Smooth muscle cell (in vitro differentiated cells): Measurements from ENCODE around the gene PPT1. TPM values are rescaled to one million over a fixed set of nuclear protein-coding genes. Genes with fewer than 3 reads are reported as not detected.

Experiments used
- DNase-seq: peaks from one replicate; lab custom pipeline; 2025; ENCODE audit not compliant: unreplicated experiment; lab: John Stamatoyannopoulos, UW
- H2AFZ ChIP-seq: fragments of 200-600 bp; sonication (generic); 2 replicates; pipeline ENCODE4 v1.6.0; 2016; ENCODE audit warnings: antibody characterized with exemption, low read depth, mild to moderate bottlenecking
- H3F3A ChIP-seq: fragments of 200-600 bp; sonication (generic); 2 replicates; pipeline ENCODE4 v1.6.0; 2017; ENCODE audit warnings: antibody characterized with exemption, low read depth
- H3K27ac ChIP-seq: fragments of 200-600 bp; sonication (generic); 2 replicates; pipeline ENCODE4 v1.5.1; 2016; ENCODE audit warnings: low read depth, mild to moderate bottlenecking
- H3K27me3 ChIP-seq: fragments of 200-600 bp; sonication (generic); 2 replicates; pipeline ENCODE4 v1.6.1; 2016; ENCODE audit warnings: low read depth, mild to moderate bottlenecking
- H3K36me3 ChIP-seq: fragments of 200-600 bp; sonication (generic); 2 replicates; pipeline ENCODE4 v1.5.1; 2016; ENCODE audit warnings: low read depth
- H3K4me1 ChIP-seq: fragments of 200-600 bp; sonication (generic); 2 replicates; pipeline ENCODE4 v1.5.1; 2016; ENCODE audit warnings: low read depth
- H3K4me2 ChIP-seq: fragments of 200-600 bp; sonication (generic); 2 replicates; pipeline ENCODE4 v1.6.0; 2016; ENCODE audit warnings: mild to moderate bottlenecking
- H3K4me3 ChIP-seq: fragments of 200-600 bp; sonication (generic); 2 replicates; pipeline ENCODE4 v1.5.1; 2016; ENCODE audit warnings: mild to moderate bottlenecking
- H3K79me2 ChIP-seq: fragments of 200-600 bp; sonication (generic); 2 replicates; pipeline ENCODE4 v1.6.0; 2016; ENCODE audit warnings: low read depth, mild to moderate bottlenecking
- H3K9ac ChIP-seq: fragments of 200-600 bp; sonication (generic); 2 replicates; pipeline ENCODE4 v1.6.0; 2016; ENCODE audit warnings: low read depth
- H3K9me3 ChIP-seq: fragments of 200-600 bp; sonication (generic); replicated peaks from 2 replicates; pipeline ENCODE4 v1.5.1; 2016; ENCODE audit warnings: low read depth
- H4K20me1 ChIP-seq: fragments of 200-600 bp; sonication (generic); 2 replicates; pipeline ENCODE4 v1.6.0; 2016; ENCODE audit warnings: low read depth
- CTCF ChIP-seq: fragments of 200-600 bp; sonication (generic); IDR thresholded peaks from 2 replicates; pipeline ENCODE4 v1.5.1; 2017; ENCODE audit warnings: borderline replicate concordance, mild to moderate bottlenecking, antibody characterized with exemption; ENCODE audit not compliant: insufficient read depth, poor library complexity, severe bottlenecking
- WGBS: methylation state at CpG from one replicate; pipeline ENCODE4 v1.1.7; 2016; ENCODE audit warnings: low lambda C conversion rate; 5-methylcytosine and 5-hydroxymethylcytosine counted together
- polyA plus RNA-seq: library from polyadenylated mRNA; unstranded; fragments of >200 nt; fragmentation: Nextera tagmentation; extraction: Ambion mirVana; gene quantifications from 2 replicates; pipeline ENCODE4 v1.2.1, GENCODE V29; 2016
- total RNA-seq: library from RNA; depleted of rRNA; stranded (reverse); fragments of >200 nt; gene quantifications from 2 replicates; pipeline ENCODE4 v1.2.3, GENCODE V29; 2014

Gene PPT1
- total and polyA plus RNA-seq, 2 experiments from 2014 or later, result 72.5 to 85.6 TPM

- WGBS, result 91% methylated on average over 7 of the region's 7 CpGs
- H3K27ac ChIP-seq, result no peak overlapping the region
- H2AFZ ChIP-seq, result no peak overlapping the region
- DNase-seq, result no peak
- H3K4me2 ChIP-seq, result no peak overlapping the region
- H3K4me3 ChIP-seq, result no peak overlapping the region
- H3F3A ChIP-seq, result no peaks in the 10 kb centered on the region
- H3K9ac ChIP-seq, result no peak overlapping the region
- no peaks in the 10 kb centered on the region for H4K20me1 ChIP-seq
- TF ChIP-seq CTCF, result no peak
- no peaks in the 10 kb centered on the region for H3K9me3 ChIP-seq
- H3K79me2 ChIP-seq, result no peaks in the 10 kb centered on the region
- H3K27me3 ChIP-seq, result peaks cover 11% of the 10 kb centered on the region
- H3K4me1 ChIP-seq, result no peaks in the 10 kb centered on the region
- no peaks in the 10 kb centered on the region for H3K36me3 ChIP-seq
Observed at GRCh38 chr1:40120128-40120527, 23.1 kb upstream of the PPT1 start.

- H2AFZ ChIP-seq, result no peak overlapping the region
- peaks cover 6% of the 10 kb centered on the region for H3K27me3 ChIP-seq
- H3K9ac ChIP-seq, result no peak overlapping the region
- H3K36me3 ChIP-seq, result no peaks in the 10 kb centered on the region
- H3F3A ChIP-seq, result no peaks in the 10 kb centered on the region
- no peaks in the 10 kb centered on the region for H4K20me1 ChIP-seq
- H3K4me3 ChIP-seq, result no peak overlapping the region
- H3K79me2 ChIP-seq, result no peaks in the 10 kb centered on the region
- no peak overlapping the region for H3K4me2 ChIP-seq
- H3K9me3 ChIP-seq, result no peaks in the 10 kb centered on the region
- no peaks in the 10 kb centered on the region for H3K4me1 ChIP-seq
- DNase-seq, result no peak
- TF ChIP-seq CTCF, result no peak
- WGBS, result 86% methylated on average over 3 of the region's 3 CpGs
- no peak overlapping the region for H3K27ac ChIP-seq
Observed at GRCh38 chr1:40114400-40114799, 17.3 kb upstream of the PPT1 start.

- Histone ChIP-seq H2AFZ (no peak overlapping the region), H3K4me2 (no peak overlapping the region), H4K20me1 (no peaks in the 10 kb centered on the region), H3K9me3 (no peaks in the 10 kb centered on the region), H3K27me3 (no peaks in the 10 kb centered on the region), H3K27ac (no peak overlapping the region), H3K9ac (no peak overlapping the region), H3F3A (no peaks in the 10 kb centered on the region), H3K36me3 (no peaks in the 10 kb centered on the region), H3K4me1 (no peaks in the 10 kb centered on the region), H3K4me3 (no peak overlapping the region), H3K79me2 (no peaks in the 10 kb centered on the region)
- no peak for TF ChIP-seq CTCF
- DNase-seq, result no peak
Observed at GRCh38 chr1:40110389-40110788, 13.3 kb upstream of the PPT1 start.

GRCh38 chr1:40107290-40107959 is 10.4 kb upstream of the PPT1 start:
- DNase-seq, result no peak
- H3F3A ChIP-seq, result no peaks in the 10 kb centered on the region
- WGBS, result 67% methylated on average over 6 of the region's 6 CpGs
- no peaks in the 10 kb centered on the region for H3K4me1 ChIP-seq
- no peaks in the 10 kb centered on the region for H3K79me2 ChIP-seq
- H3K4me2 ChIP-seq, result no peak overlapping the region
- no peak overlapping the region for H3K9ac ChIP-seq
- no peak overlapping the region for H2AFZ ChIP-seq
- no peak for TF ChIP-seq CTCF
- peaks cover 6% of the 10 kb centered on the region for H3K9me3 ChIP-seq
- H3K4me3 ChIP-seq, result no peak overlapping the region
- no peak overlapping the region for H3K27ac ChIP-seq
- H4K20me1 ChIP-seq, result no peaks in the 10 kb centered on the region
- no peaks in the 10 kb centered on the region for H3K27me3 ChIP-seq
- no peaks in the 10 kb centered on the region for H3K36me3 ChIP-seq
